K562 (cell line): ENCODE results near the gene SUSD5. TPM values are rescaled to one million over a fixed set of nuclear protein-coding genes. Genes with fewer than 3 reads are reported as not detected.

Experiments
- ATAC-seq: fragments of 200-7000 bp; cut with Tn5 transposase; 3 replicates; pipeline ENCODE4 v1.9.1; 2020; ENCODE audit warnings: moderate library complexity
- BruUV-seq: library from RNA; stranded (reverse); fragments of 400-500 nt; replicated peaks from 2 replicates; lab custom pipeline; 2021; lab: Mats Ljungman, UMichigan
- CTCF ChIA-PET: fragments of 300-600 bp; formaldehyde crosslinking; extraction: SDS; loops from one replicate; lab custom pipeline; 2021; ENCODE audit warnings: low intra/inter-chr PET ratio; lab: Yijun Ruan, JAX
- POLR2A ChIA-PET: fragments of 300-600, 350-650 bp; sonication (Branson Sonifier 250); formaldehyde crosslinking; extraction: SDS; loops from one replicate; lab custom pipeline; 2021; ENCODE audit warnings: antibody characterized with exemption, inconsistent platforms; lab: Yijun Ruan, JAX
- DNase-seq, 4 experiments: peaks; one replicate each; pipeline versions ENCODE4 v3.0.0 to v3.0.0-alpha.2; 2011 to 2018; ENCODE audit warnings: low spot score in 3 of 4, mixed read lengths in 3 of 4; ENCODE audit errors: extremely low read depth in 1 of 4
- FAIRE-seq: peaks from 2 replicates; lab custom pipeline; 2011; peaks lifted over from hg19 to GRCh38; lab: Jason Lieb, UNC
- H2AFZ ChIP-seq: 2 replicates; pipeline ENCODE4 v1.6.0; 2011; ENCODE audit warnings: low read depth, low read length, control low read depth, inconsistent platforms
- H3K27ac ChIP-seq: fragments of 200-600 bp; 3 replicates; pipeline ENCODE4 v1.8.0; 2011; ENCODE audit warnings: low read depth, mild to moderate bottlenecking, control low read depth, inconsistent platforms, low read length, moderate library complexity, mixed read lengths; ENCODE audit errors: extremely low read depth
- H3K27me3 ChIP-seq, 2 experiments: fragments of 300-600 bp in 1 of 2; 2 replicates in 1 of 2; 3 replicates in 1 of 2; pipeline versions ENCODE4 v1.6.0 to v1.8.0; 2011; ENCODE audit warnings: inconsistent platforms in 2 of 2, low read length in 2 of 2, mild to moderate bottlenecking in 1 of 2, mixed read lengths in 1 of 2, moderate library complexity in 1 of 2; ENCODE audit not compliant: control insufficient read depth in 2 of 2, insufficient read depth in 2 of 2
- H3K36me3 ChIP-seq: fragments of 300-600 bp; 3 replicates; pipeline ENCODE4 v1.8.0; 2011; ENCODE audit warnings: mild to moderate bottlenecking, low read length, inconsistent platforms; ENCODE audit not compliant: control insufficient read depth, insufficient read depth
- H3K4me1 ChIP-seq, 2 experiments: fragments of 200-600 bp in 1 of 2; replicated peaks in 1 of 2; 2 replicates in 1 of 2; 3 replicates in 1 of 2; pipeline versions ENCODE4 v1.5.1 to v1.8.0; 2011; ENCODE audit warnings: inconsistent platforms in 2 of 2, low read length in 2 of 2, mild to moderate bottlenecking in 1 of 2, mixed read lengths in 1 of 2, moderate library complexity in 1 of 2; ENCODE audit not compliant: control insufficient read depth in 2 of 2, insufficient read depth in 2 of 2
- H3K4me2 ChIP-seq: 2 replicates; pipeline ENCODE4 v1.6.1; 2011; ENCODE audit warnings: low read length, control low read depth, inconsistent platforms, mixed read lengths; ENCODE audit not compliant: insufficient read depth
- H3K4me3 ChIP-seq: fragments of 200-600 bp; sonication (generic), shearing (Covaris generic); 2 replicates; pipeline ENCODE4 v1.5.1; 2016; ENCODE audit warnings: control low read depth, inconsistent platforms
- H3K79me2 ChIP-seq: fragments of 200-600 bp; 3 replicates; pipeline ENCODE4 v1.8.0; 2011; ENCODE audit warnings: low read length, inconsistent platforms; ENCODE audit not compliant: control insufficient read depth, insufficient read depth
- H3K9ac ChIP-seq, 2 experiments: 2 replicates each; pipeline versions ENCODE4 v1.6.0 to v1.6.1; 2011; ENCODE audit warnings: low read depth in 2 of 2, low read length in 2 of 2, control low read depth in 1 of 2, inconsistent platforms in 1 of 2, mild to moderate bottlenecking in 1 of 2, mixed read lengths in 1 of 2; ENCODE audit not compliant: insufficient read depth in 1 of 2
- H3K9me1 ChIP-seq: one replicate; pipeline ENCODE4 v1.6.0; 2011; ENCODE audit warnings: inconsistent platforms, mild to moderate bottlenecking, low read length, moderate library complexity; ENCODE audit not compliant: control insufficient read depth, insufficient read depth
- H3K9me3 ChIP-seq: replicated peaks from 2 replicates; pipeline ENCODE4 v1.5.1; 2011; ENCODE audit warnings: low read depth, low read length, inconsistent platforms; ENCODE audit not compliant: control insufficient read depth, insufficient read depth
- H4K20me1 ChIP-seq: replicated peaks from 2 replicates; pipeline ENCODE4 v1.6.1; 2011; ENCODE audit warnings: low read length, inconsistent platforms, mixed read lengths; ENCODE audit not compliant: control insufficient read depth, insufficient read depth
- BRCA1 ChIP-seq, 2 experiments: fragments of 450-650 bp in 1 of 2; sonication (generic) in 1 of 2; formaldehyde crosslinking in 1 of 2; IDR thresholded peaks; 2 replicates each; pipeline versions ENCODE4 v1.5.0 to v1.6.1; 2017 to 2020; ENCODE audit warnings: mild to moderate bottlenecking in 1 of 2, missing genetic modification reagents in 1 of 2
- CREM ChIP-seq: IDR thresholded peaks from 2 replicates; pipeline ENCODE4 v1.6.1; 2014; ENCODE audit warnings: antibody characterized with exemption, low read depth
- IFI16 ChIP-seq: fragments of 250-450 bp; sonication (Bioruptor Pico); IDR thresholded peaks from 2 replicates; pipeline ENCODE4 v2.1.2; 2022; ENCODE audit warnings: mild to moderate bottlenecking, inconsistent platforms
- MCM7 ChIP-seq, 2 experiments: fragments of 450-650 bp; IDR thresholded peaks; 2 replicates each; pipeline ENCODE4 v1.6.1; 2016 to 2018
- MYC ChIP-seq, 2 experiments: fragments of 250-450 bp in 1 of 2; sonication (Bioruptor Pico) in 1 of 2; IDR thresholded peaks; 2 replicates each; pipeline versions ENCODE4 v1.5.1 to v1.6.1; 2012 to 2021; ENCODE audit warnings: low read depth in 2 of 2, borderline replicate concordance in 1 of 2, improper control_type of control experiment in 1 of 2, low read length in 1 of 2, mild to moderate bottlenecking in 1 of 2, moderate library complexity in 1 of 2
- PTTG1 ChIP-seq: fragments of 450-650 bp; IDR thresholded peaks from 2 replicates; pipeline ENCODE4 v1.6.1; 2016; ENCODE audit warnings: low read depth, mild to moderate bottlenecking, missing genetic modification characterization, missing compliant biosample characterization
- TFE3 ChIP-seq: fragments of 450-650 bp; formaldehyde crosslinking; IDR thresholded peaks from 2 replicates; pipeline ENCODE4 v1.4.0; 2020; ENCODE audit warnings: mild to moderate bottlenecking, mixed read lengths
- XRCC4 ChIP-seq: IDR thresholded peaks from one replicate; pipeline ENCODE4 v1.6.1; 2011; ENCODE audit not compliant: insufficient read depth, insufficient read length; ENCODE audit errors: extremely low read depth
- ZBTB7A ChIP-seq: IDR thresholded peaks from 2 replicates; pipeline ENCODE4 v1.6.1; 2011; ENCODE audit warnings: low read depth, mild to moderate bottlenecking, low read length, moderate library complexity, borderline replicate concordance; ENCODE audit not compliant: control insufficient read depth
- ZNF274 ChIP-seq: IDR thresholded peaks from 2 replicates; pipeline ENCODE4 v1.6.1; 2011; ENCODE audit warnings: low read depth, mild to moderate bottlenecking, low read length, moderate library complexity, borderline replicate concordance
- WGBS: fragments of 100-300 bp; shearing (Covaris generic); methylation state at CpG from one replicate; pipeline ENCODE4 v1.1.6; 2016; ENCODE audit warnings: low coverage, mixed read lengths; ENCODE audit not compliant: insufficient coverage; ENCODE audit errors: missing lambda C conversion rate; 5-methylcytosine and 5-hydroxymethylcytosine counted together
- in situ Hi-C: fragments of 300-500 bp; cut with MboI; formaldehyde crosslinking; loops from 4 replicates; pipeline ENCODE4 v1.15.0; 2018; ENCODE audit warnings: inconsistent platforms, mixed read lengths
- intact Hi-C: fragments of 100-400 bp; cut with micrococcal nuclease; formaldehyde crosslinking; loops from 2 replicates; pipeline ENCODE4 v1.14.2; 2022
- polyA plus RNA-seq, 8 experiments: library from polyadenylated mRNA; depleted of rRNA in 4 of 8; stranded (reverse) in 5 of 8; unstranded in 3 of 8; fragments of >200 nt; fragmentation: Nextera tagmentation in 2 of 8; fragmentation: Illumina TruSeq in 1 of 8; extraction: Ambion mirVana in 2 of 8; extraction: Trizol in 1 of 8; gene quantifications; 2 replicates each; pipeline versions ENCODE4 v1.2.1 to v1.2.3, GENCODE V29; 2011 to 2014; ENCODE audit warnings: inconsistent platforms in 1 of 8, missing spikeins in 1 of 8
- total RNA-seq, 7 experiments: library from RNA; depleted of rRNA in 6 of 7; stranded (reverse); fragments of >200 nt in 6 of 7; fragmentation: Illumina TruSeq in 2 of 7; extraction: Trizol in 2 of 7; gene quantifications; 2 replicates each; pipeline versions ENCODE4 v1.2.1 to v1.2.3, GENCODE V29; 2011 to 2021; ENCODE audit warnings: low replicate concordance in 1 of 7

The SUSD5 gene
- total and polyA plus RNA-seq, 9 of the 15 experiments (the other 6 are each of a cell fraction or from before 2014, with no cell fraction given): not detected

GRCh38 chr3:33145901-33146580 is 72.6 kb downstream of the SUSD5 start:
- no peak overlapping the region for H3K9ac ChIP-seq
- TF ChIP-seq MCM7 (IDR thresholded peaks at IDR 0.05) (no peak), ZBTB7A (no peak), XRCC4 (no peak), PTTG1 (no peak), IFI16 (no peak), ZNF274 (no peak), CREM (no peak), TFE3 (no peak), BRCA1 (IDR thresholded peaks at IDR 0.05) (no peak), BRCA1 (CRISPR knock-in tag; IDR thresholded peaks at IDR 0.05) (no peak), MYC (IDR thresholded peaks at IDR 0.05; ENCODE audit: low read depth, low read length) (no peak), MYC (CRISPR knock-in tag; IDR thresholded peaks at IDR 0.05; ENCODE audit: borderline replicate concordance, low read depth) (no peak)
- intact Hi-C loops (no loop called here), in situ Hi-C loops (no loop called here)
- WGBS: 26% methylated on average over 9 of the region's 9 CpGs
- FAIRE-seq (no peak), DNase-seq (no peak), ATAC-seq (peak; percentile 14; the same call in 2 of the 3 replicates)
- H3K36me3 ChIP-seq: peaks cover 7% of the 10 kb centered on the region; the same call in 2 of the 3 replicates
- ChIA-PET POLR2A (interaction anchor here (0.6 to 1.7 kb wide), 2 partner anchors 12 to 878 kb away, joined by 3 to 5 read pairs; no protein-coding TSS in a partner anchor), CTCF (no interaction called here)
- H3K9me3 ChIP-seq: no peaks in the 10 kb centered on the region
- H3K27ac ChIP-seq: no peak overlapping the region
- H4K20me1 ChIP-seq: no peaks in the 10 kb centered on the region
- no peaks in the 10 kb centered on the region for H3K79me2 ChIP-seq
- H2AFZ ChIP-seq: no peak overlapping the region
- no peaks in the 10 kb centered on the region for H3K9me1 ChIP-seq
- no peak overlapping the region for H3K4me2 ChIP-seq
- no peaks in the 10 kb centered on the region for H3K4me1 ChIP-seq
- H3K4me3 ChIP-seq: no peak overlapping the region
- no TSS peak for BruUV-seq
- peaks cover 3 to 8% of the 10 kb centered on the region in 2 experiments; a peak in 3 of 5 replicates for H3K27me3 ChIP-seq
